CD4-positive, alpha-beta T cell treated with Interleukin-2 at 100 ng/mL for 4 hours (primary cell): ENCODE data around the gene PTGES3L.
"Not testable (repeated sequence)": the region's sequence is repeated elsewhere in the genome, so short reads cannot be mapped to it uniquely, and the experiment has no call there.

Experiments used
- DNase-seq: peaks from one replicate; pipeline ENCODE4 v3.0.0-alpha.2; 2020; ENCODE audit warnings: low spot score

The PTGES3L gene

DNA sequence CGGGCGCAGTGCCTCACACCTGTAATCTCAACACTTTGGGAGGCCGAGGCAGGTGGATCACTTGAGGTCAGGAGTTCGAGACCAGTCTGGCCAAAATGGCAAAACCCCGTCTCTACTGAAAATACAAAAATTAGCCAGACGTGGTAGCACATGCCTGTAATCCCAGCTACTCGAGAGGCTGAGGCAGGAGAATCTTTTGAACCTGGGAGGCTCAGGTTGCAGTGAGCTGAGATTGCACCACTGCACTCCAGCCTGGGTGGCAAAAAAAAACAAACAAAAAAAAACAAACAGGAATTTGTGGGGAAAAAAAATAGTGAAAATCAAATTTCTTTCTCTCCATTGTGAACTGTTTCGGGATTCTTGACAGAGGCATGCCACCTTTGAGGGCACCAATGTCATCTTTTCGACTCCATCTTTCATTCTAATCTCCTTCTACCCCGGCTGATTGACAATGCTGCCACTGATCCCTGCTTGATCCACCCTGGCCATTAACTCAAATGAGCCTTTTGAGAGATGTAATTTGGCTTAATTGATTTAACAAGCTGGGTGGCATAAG is 60.3 kb downstream of the PTGES3L start:
- DNase-seq = not testable (repeated sequence)

DNA sequence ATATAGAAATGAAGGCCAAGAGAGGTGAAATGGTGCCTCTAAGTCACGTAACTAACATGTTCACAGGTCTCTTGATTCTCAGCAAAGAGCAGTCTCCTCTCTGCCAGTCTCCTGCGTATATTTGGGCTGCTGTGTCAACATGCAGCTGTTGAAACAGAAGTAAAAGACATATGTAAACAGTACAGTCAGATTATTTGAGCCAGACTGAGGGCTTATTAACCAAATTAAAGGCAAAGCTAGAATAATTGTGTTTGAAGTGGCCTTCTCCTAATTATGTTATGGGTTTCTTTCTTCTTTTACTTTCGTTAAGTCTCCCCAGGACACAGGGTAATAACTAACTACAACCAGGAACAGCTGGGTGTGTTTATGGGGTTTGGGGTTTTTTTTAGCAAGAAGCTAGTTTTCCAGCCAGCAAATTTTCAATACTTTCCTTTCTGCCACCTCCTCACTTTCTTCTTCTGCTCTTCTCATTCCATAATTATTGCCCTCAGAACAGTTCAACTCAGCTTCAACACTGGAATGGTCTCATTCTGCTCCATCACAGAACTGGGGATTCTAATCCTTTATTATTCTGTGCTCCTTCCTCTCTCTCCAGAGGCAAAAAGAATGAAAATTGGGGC is 60.9 kb downstream of the PTGES3L start:
- DNase-seq = no peak
